HepG2 (cell line): ENCODE data around the gene ADGRG6. TPM values are rescaled to one million over a fixed set of nuclear protein-coding genes. Genes with fewer than 3 reads are reported as not detected.

ENCODE experiments used
- ADNP ChIP-seq: sonication (generic); formaldehyde crosslinking; IDR thresholded peaks from 2 replicates; pipeline ENCODE4 v1.4.0; 2020; ENCODE audit warnings: missing genetic modification reagents
- CREB1 ChIP-seq, 2 experiments: fragments of 450-650 bp in 1 of 2; IDR thresholded peaks; 2 replicates each; pipeline ENCODE4 v1.6.1; 2016 to 2017; ENCODE audit warnings: control low read depth in 1 of 2, mild to moderate bottlenecking in 1 of 2, missing compliant biosample characterization in 1 of 2, missing genetic modification characterization in 1 of 2
- ELF3 ChIP-seq: IDR thresholded peaks from 2 replicates; pipeline ENCODE4 v1.6.1; 2016; ENCODE audit warnings: missing genetic modification reagents, missing compliant biosample characterization
- HDAC2 ChIP-seq: sonication (generic); formaldehyde crosslinking; IDR thresholded peaks from 2 replicates; pipeline ENCODE4 v1.4.0; 2020; ENCODE audit warnings: missing genetic modification reagents
- HHEX ChIP-seq: IDR thresholded peaks from 2 replicates; pipeline ENCODE4 v1.6.1; 2016; ENCODE audit warnings: control low read depth
- HOXA7 ChIP-seq: sonication (generic); formaldehyde crosslinking; IDR thresholded peaks from 2 replicates; pipeline ENCODE4 v1.8.1; 2022; ENCODE audit warnings: mild to moderate bottlenecking, missing genetic modification reagents, moderate library complexity
- IRX3 ChIP-seq: sonication (generic); formaldehyde crosslinking; IDR thresholded peaks from 2 replicates; pipeline ENCODE4 v1.8.1; 2023; ENCODE audit warnings: mild to moderate bottlenecking, low read depth, missing genetic modification reagents, borderline replicate concordance
- MBD4 ChIP-seq: IDR thresholded peaks from 2 replicates; pipeline ENCODE4 v1.6.1; 2012; ENCODE audit warnings: low read length, inconsistent platforms, borderline replicate concordance
- MBNL3 ChIP-seq: fragments of 250-450 bp; sonication (Bioruptor Pico); conservative IDR thresholded peaks from 2 replicates; pipeline ENCODE4 v1.8.0; 2022; ENCODE audit warnings: mild to moderate bottlenecking, inconsistent platforms
- MXI1 ChIP-seq: IDR thresholded peaks from 3 replicates; pipeline ENCODE4 v1.6.1; 2012; ENCODE audit warnings: low read depth, low read length, inconsistent platforms, borderline replicate concordance
- NCOA2 ChIP-seq: sonication (generic); formaldehyde crosslinking; IDR thresholded peaks from 2 replicates; pipeline ENCODE4 v1.8.0; 2022; ENCODE audit warnings: inconsistent platforms
- NR1H2 ChIP-seq: sonication (generic); formaldehyde crosslinking; IDR thresholded peaks from 2 replicates; pipeline ENCODE4 v1.8.1; 2022; ENCODE audit warnings: low read depth, missing genetic modification reagents, borderline replicate concordance
- NR2F6 ChIP-seq, 2 experiments: IDR thresholded peaks; 2 replicates each; pipeline ENCODE4 v1.6.1; 2016; ENCODE audit warnings: antibody characterized with exemption in 1 of 2, mild to moderate bottlenecking in 1 of 2
- RCOR2 ChIP-seq: IDR thresholded peaks from 2 replicates; pipeline ENCODE4 v1.6.1; 2016; ENCODE audit warnings: missing biosample characterization, missing genetic modification reagents
- RFXANK ChIP-seq: IDR thresholded peaks from 2 replicates; pipeline ENCODE4 v1.6.1; 2016
- SCMH1 ChIP-seq: sonication (generic); formaldehyde crosslinking; IDR thresholded peaks from 2 replicates; pipeline ENCODE4 v1.9.0; 2021; ENCODE audit warnings: missing genetic modification reagents, mild to moderate bottlenecking, borderline replicate concordance
- SMAD3 ChIP-seq: sonication (generic); formaldehyde crosslinking; IDR thresholded peaks from 2 replicates; pipeline ENCODE4 v1.4.0; 2020; ENCODE audit warnings: missing genetic modification reagents
- TEAD3 ChIP-seq: optimal IDR thresholded peaks from 2 replicates; pipeline ENCODE3; 2016; ENCODE audit warnings: borderline replicate concordance
- ZNF326 ChIP-seq: sonication (generic); formaldehyde crosslinking; IDR thresholded peaks from 2 replicates; pipeline ENCODE4 v1.4.0; 2020; ENCODE audit warnings: missing genetic modification reagents, borderline replicate concordance
- ZNF329 ChIP-seq: sonication (generic); formaldehyde crosslinking; IDR thresholded peaks from 2 replicates; pipeline ENCODE4 v1.9.0; 2021; ENCODE audit warnings: low read depth, mild to moderate bottlenecking, missing genetic modification reagents
- ZNF879 ChIP-seq: sonication (generic); formaldehyde crosslinking; IDR thresholded peaks from 2 replicates; pipeline ENCODE4 v1.8.1; 2023; ENCODE audit warnings: missing genetic modification reagents
- polyA plus RNA-seq, 8 experiments: library from polyadenylated mRNA; depleted of rRNA in 3 of 8; stranded (reverse) in 7 of 8; unstranded in 1 of 8; fragments of >200 nt; fragmentation: Illumina TruSeq in 4 of 8; extraction: Trizol in 4 of 8; gene quantifications; 2 replicates each; pipeline versions ENCODE4 v1.2.1 to v1.2.3, GENCODE V29; 2011 to 2016; ENCODE audit warnings: low read depth in 4 of 8, missing spikeins in 1 of 8, mixed read lengths in 1 of 8; ENCODE audit not compliant: insufficient read depth in 1 of 8
- total RNA-seq, 5 experiments: library from RNA; depleted of rRNA; stranded (reverse); fragments of >200 nt; fragmentation: Illumina TruSeq; extraction: Trizol; gene quantifications; 2 replicates each; pipeline ENCODE4 v1.2.3, GENCODE V29; 2016; ENCODE audit warnings: low read depth in 1 of 5
- TF ChIP-seq, protein P1 (sequence below): sonication (generic); formaldehyde crosslinking; IDR thresholded peaks from 2 replicates; pipeline ENCODE4 v1.4.0; 2020; ENCODE audit warnings: low read depth, missing genetic modification reagents
- TF ChIP-seq, protein P2 (sequence below): sonication (generic); formaldehyde crosslinking; IDR thresholded peaks from 2 replicates; pipeline ENCODE4 v1.8.0; 2022; ENCODE audit warnings: mild to moderate bottlenecking, missing genetic modification reagents, borderline replicate concordance
- TF ChIP-seq, protein P3 (sequence below): sonication (generic); formaldehyde crosslinking; conservative IDR thresholded peaks from 2 replicates; pipeline ENCODE4 v1.8.0; 2022; ENCODE audit warnings: mild to moderate bottlenecking, moderate library complexity, missing genetic modification reagents
- TF ChIP-seq, protein P4 (sequence below): sonication (generic); formaldehyde crosslinking; IDR thresholded peaks from 2 replicates; pipeline ENCODE4 v1.4.0; 2020; ENCODE audit warnings: missing genetic modification reagents

The ADGRG6 gene
- total and polyA plus RNA-seq, 2 of the 13 experiments (the other 11 are each of a cell fraction or from before 2014, with no cell fraction given) = 129 to 249 TPM

DNA sequence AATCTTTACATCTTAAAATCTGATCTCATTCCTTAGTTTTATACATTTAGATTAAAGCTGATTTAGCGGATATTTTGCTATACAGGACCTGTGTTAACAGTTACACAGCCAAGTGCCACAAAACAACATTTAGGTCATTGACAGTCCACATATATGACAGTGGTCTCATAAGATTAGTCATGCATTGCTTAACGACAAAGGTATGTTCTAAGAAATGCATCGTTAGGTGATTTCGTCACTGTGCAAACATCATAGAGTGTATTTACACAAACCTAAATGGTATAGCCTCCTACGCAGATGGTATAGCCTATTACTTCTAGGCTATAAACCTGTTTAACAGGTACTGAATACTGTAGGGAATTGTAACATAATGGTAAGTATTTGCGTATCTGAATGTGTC, 21.6 kb downstream of the ADGRG6 start (continued):
- TF ChIP-seq MXI1 (0 out of 3 replicates have a peak, but pooled peaks have one; percentile 23), MBD4 (0 out of 2 replicates have a peak, but pooled peaks have one; percentile 64), ELF3 (CRISPR knock-in tag) (no peak), HHEX (CRISPR knock-in tag) (peak; percentile 47; the same call in 1 of the 2 replicates), ZNF326 (CRISPR knock-in tag) (no peak), ADNP (CRISPR knock-in tag) (no peak), MBNL3 (no peak), RFXANK (CRISPR knock-in tag) (no peak), SMAD3 (CRISPR knock-in tag) (0 out of 2 replicates have a peak, but pooled peaks have one; percentile 67), HOXA7 (no peak), ZNF879 (CRISPR knock-in tag) (no peak), TEAD3 (CRISPR knock-in tag) (peak; percentile 91), RCOR2 (CRISPR knock-in tag) (peak; percentile 90), NR1H2 (CRISPR knock-in tag) (no peak), CREB1 (IDR thresholded peaks at IDR 0.05) (peak; percentile 78), CREB1 (CRISPR knock-in tag; IDR thresholded peaks at IDR 0.05) (peak; percentile 90), ZNF329 (CRISPR knock-in tag) (no peak), NR2F6 (IDR thresholded peaks at IDR 0.05) (peak; percentile 12; the same call in 1 of the 2 replicates), NR2F6 (CRISPR knock-in tag; IDR thresholded peaks at IDR 0.05) (peak; percentile 42; the same call in 1 of the 2 replicates), NCOA2 (peak; percentile 85), HDAC2 (CRISPR knock-in tag) (peak; percentile 87; the same call in 1 of the 2 replicates), SCMH1 (no peak), IRX3 (CRISPR knock-in tag) (no peak)
- TF ChIP-seq, protein P1, sequence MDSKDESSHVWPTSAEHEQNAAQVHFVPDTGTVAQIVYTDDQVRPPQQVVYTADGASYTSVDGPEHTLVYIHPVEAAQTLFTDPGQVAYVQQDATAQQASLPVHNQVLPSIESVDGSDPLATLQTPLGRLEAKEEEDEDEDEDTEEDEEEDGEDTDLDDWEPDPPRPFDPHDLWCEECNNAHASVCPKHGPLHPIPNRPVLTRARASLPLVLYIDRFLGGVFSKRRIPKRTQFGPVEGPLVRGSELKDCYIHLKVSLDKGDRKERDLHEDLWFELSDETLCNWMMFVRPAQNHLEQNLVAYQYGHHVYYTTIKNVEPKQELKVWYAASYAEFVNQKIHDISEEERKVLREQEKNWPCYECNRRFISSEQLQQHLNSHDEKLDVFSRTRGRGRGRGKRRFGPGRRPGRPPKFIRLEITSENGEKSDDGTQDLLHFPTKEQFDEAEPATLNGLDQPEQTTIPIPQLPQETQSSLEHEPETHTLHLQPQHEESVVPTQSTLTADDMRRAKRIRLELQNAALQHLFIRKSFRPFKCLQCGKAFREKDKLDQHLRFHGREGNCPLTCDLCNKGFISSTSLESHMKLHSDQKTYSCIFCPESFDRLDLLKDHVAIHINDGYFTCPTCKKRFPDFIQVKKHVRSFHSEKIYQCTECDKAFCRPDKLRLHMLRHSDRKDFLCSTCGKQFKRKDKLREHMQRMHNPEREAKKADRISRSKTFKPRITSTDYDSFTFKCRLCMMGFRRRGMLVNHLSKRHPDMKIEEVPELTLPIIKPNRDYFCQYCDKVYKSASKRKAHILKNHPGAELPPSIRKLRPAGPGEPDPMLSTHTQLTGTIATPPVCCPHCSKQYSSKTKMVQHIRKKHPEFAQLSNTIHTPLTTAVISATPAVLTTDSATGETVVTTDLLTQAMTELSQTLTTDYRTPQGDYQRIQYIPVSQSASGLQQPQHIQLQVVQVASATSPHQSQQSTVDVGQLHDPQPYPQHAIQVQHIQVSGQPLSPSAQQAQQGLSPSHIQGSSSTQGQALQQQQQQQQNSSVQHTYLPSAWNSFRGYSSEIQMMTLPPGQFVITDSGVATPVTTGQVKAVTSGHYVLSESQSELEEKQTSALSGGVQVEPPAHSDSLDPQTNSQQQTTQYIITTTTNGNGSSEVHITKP = peak; percentile 98
- TF ChIP-seq, protein P2, sequence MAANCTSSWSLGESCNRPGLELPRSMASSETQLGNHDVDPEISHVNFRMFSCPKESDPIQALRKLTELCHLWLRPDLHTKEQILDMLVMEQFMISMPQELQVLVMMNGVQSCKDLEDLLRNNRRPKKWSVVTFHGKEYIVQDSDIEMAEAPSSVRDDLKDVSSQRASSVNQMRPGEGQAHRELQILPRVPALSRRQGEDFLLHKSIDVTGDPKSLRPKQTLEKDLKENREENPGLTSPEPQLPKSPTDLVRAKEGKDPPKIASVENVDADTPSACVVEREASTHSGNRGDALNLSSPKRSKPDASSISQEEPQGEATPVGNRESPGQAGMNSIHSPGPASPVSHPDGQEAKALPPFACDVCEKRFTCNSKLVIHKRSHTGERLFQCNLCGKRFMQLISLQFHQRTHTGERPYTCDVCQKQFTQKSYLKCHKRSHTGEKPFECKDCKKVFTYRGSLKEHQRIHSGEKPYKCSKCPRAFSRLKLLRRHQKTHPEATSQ (CRISPR knock-in tag) = peak; percentile 59; the same call in 1 of the 2 replicates
- TF ChIP-seq, protein P3, sequence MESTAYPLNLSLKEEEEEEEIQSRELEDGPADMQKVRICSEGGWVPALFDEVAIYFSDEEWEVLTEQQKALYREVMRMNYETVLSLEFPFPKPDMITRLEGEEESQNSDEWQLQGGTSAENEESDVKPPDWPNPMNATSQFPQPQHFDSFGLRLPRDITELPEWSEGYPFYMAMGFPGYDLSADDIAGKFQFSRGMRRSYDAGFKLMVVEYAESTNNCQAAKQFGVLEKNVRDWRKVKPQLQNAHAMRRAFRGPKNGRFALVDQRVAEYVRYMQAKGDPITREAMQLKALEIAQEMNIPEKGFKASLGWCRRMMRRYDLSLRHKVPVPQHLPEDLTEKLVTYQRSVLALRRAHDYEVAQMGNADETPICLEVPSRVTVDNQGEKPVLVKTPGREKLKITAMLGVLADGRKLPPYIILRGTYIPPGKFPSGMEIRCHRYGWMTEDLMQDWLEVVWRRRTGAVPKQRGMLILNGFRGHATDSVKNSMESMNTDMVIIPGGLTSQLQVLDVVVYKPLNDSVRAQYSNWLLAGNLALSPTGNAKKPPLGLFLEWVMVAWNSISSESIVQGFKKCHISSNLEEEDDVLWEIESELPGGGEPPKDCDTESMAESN (CRISPR knock-in tag) = no peak
- TF ChIP-seq, protein P4, sequence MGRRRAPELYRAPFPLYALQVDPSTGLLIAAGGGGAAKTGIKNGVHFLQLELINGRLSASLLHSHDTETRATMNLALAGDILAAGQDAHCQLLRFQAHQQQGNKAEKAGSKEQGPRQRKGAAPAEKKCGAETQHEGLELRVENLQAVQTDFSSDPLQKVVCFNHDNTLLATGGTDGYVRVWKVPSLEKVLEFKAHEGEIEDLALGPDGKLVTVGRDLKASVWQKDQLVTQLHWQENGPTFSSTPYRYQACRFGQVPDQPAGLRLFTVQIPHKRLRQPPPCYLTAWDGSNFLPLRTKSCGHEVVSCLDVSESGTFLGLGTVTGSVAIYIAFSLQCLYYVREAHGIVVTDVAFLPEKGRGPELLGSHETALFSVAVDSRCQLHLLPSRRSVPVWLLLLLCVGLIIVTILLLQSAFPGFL (CRISPR knock-in tag) = no peak
